ENCODE data around the gene SERAC1. TPM values are rescaled to one million over a fixed set of nuclear protein-coding genes. Genes with fewer than 3 reads are reported as not detected.

SERAC1 gene
- polyA plus RNA-seq, 3 donors: 4.3 to 5.1 (median 4.4) TPM

DNA sequence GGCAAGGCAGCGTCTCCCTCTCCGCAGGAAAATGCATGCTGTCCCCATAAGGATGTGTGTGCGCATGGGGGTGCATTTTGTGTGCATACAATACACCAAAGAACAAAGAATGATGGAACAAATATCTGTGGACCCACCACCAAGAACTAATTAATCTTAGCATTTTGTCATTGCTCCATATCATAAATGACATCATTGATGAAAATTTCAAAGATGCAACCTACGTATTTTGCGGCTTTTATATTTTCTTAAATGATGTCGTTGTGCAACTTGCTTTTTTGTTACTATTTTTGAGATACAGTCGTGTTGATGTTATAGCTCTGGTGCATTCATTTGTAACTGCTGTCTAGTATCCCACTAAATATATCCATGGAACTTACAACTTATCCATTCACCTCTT, 89.7 kb downstream of the SERAC1 start:
- Mint-ChIP-seq H3K4me1 (peaks cover 32% of the 10 kb centered on the region), H3K27me3 (ENCODE audit: low read depth in 3 of 3) (peaks cover 0 to 5% (median 0%) of the 10 kb centered on the region in 3 donors), H3K4me3 (no peak overlapping the region), H3K36me3 (peaks cover 5 to 9% of the 10 kb centered on the region in 2 donors), H3K27ac (no peak overlapping the region), H3K9me3 (peaks cover 0 to 8% (median 0%) of the 10 kb centered on the region in 7 donors)
- H3K9ac ChIP-seq (ENCODE audit: insufficient read depth, low read length, poor library complexity, severe bottlenecking): no peak overlapping the region
- H4K20me1 ChIP-seq (ENCODE audit: insufficient read depth, low read length): no peaks in the 10 kb centered on the region
- no peak overlapping the region for H3K27ac ChIP-seq (ENCODE audit: low read depth in 1 of 2, low read length in 2 of 2)
- peaks cover 0 to 8% of the 10 kb centered on the region in 2 donors for H3K9me3 ChIP-seq (replicated peaks in 1 of 2; ENCODE audit: control insufficient read depth in 1 of 2, insufficient read depth in 1 of 2, low read length in 2 of 2)
- peaks cover 35 to 39% of the 10 kb centered on the region in 2 donors for H3K4me1 ChIP-seq (ENCODE audit: control insufficient read depth in 1 of 2, insufficient read depth in 2 of 2, low read length in 2 of 2)
- H3K27me3 ChIP-seq (ENCODE audit: control insufficient read depth in 2 of 2, insufficient read depth in 2 of 2, low read length in 2 of 2): no peaks in the 10 kb centered on the region
- DNase-seq: no peak
- H3K4me2 ChIP-seq (replicated peaks; ENCODE audit: extremely low read depth, low read length, poor library complexity, severe bottlenecking): no peak overlapping the region
- no peaks in the 10 kb centered on the region for H3K79me2 ChIP-seq (ENCODE audit: insufficient read depth, low read length)
- WGBS (ENCODE audit: insufficient coverage): no CpG with 5 or more reads among the region's 7 CpGs
- H2AFZ ChIP-seq (ENCODE audit: insufficient read depth, low read depth, low read length, poor library complexity, severe bottlenecking): no peak overlapping the region
- intact Hi-C loops (cut with micrococcal nuclease): loop anchor here in 1 of 2 donors (5.0 kb wide), 1 partner anchor 36 kb away; no protein-coding TSS in a partner anchor
- no peaks in the 10 kb centered on the region for H3K36me3 ChIP-seq (replicated peaks in 1 of 2; ENCODE audit: control insufficient read depth in 1 of 2, insufficient read depth in 2 of 2, low read length in 2 of 2)
- H3K4me3 ChIP-seq (replicated peaks in 1 of 3; ENCODE audit: low read depth in 2 of 3, low read length in 3 of 3): no peak overlapping the region
- TF ChIP-seq, protein P1, sequence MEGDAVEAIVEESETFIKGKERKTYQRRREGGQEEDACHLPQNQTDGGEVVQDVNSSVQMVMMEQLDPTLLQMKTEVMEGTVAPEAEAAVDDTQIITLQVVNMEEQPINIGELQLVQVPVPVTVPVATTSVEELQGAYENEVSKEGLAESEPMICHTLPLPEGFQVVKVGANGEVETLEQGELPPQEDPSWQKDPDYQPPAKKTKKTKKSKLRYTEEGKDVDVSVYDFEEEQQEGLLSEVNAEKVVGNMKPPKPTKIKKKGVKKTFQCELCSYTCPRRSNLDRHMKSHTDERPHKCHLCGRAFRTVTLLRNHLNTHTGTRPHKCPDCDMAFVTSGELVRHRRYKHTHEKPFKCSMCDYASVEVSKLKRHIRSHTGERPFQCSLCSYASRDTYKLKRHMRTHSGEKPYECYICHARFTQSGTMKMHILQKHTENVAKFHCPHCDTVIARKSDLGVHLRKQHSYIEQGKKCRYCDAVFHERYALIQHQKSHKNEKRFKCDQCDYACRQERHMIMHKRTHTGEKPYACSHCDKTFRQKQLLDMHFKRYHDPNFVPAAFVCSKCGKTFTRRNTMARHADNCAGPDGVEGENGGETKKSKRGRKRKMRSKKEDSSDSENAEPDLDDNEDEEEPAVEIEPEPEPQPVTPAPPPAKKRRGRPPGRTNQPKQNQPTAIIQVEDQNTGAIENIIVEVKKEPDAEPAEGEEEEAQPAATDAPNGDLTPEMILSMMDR (IDR thresholded peaks at IDR 0.05): no peak

DNA sequence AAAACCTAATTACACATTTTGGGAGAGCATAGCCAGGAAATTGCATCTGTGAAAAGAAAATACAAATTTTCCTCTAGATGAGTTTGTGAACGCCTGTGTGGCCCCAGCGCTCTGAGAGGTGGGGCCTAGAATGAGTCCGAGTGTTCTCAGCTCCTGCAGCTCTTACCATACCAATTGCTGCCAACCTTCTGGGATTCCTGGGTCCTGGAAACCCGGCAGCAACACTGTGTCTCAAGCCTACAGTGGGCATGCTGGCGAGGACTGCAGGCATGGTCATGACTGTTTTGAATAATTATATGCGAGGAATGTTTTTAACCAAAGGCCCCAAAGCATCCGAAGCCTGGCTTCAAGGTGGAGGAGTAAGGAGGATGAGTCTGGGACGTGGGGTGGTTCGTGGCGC, 90.4 kb downstream of the SERAC1 start:
- H3K9ac ChIP-seq (ENCODE audit: insufficient read depth, low read length, poor library complexity, severe bottlenecking): no peak overlapping the region
- no peaks in the 10 kb centered on the region for H4K20me1 ChIP-seq (ENCODE audit: insufficient read depth, low read length)
- no peak overlapping the region for H2AFZ ChIP-seq (ENCODE audit: insufficient read depth, low read depth, low read length, poor library complexity, severe bottlenecking)
- no peak overlapping the region for H3K4me3 ChIP-seq (replicated peaks in 1 of 3; ENCODE audit: low read depth in 2 of 3, low read length in 3 of 3)
- Mint-ChIP-seq H3K4me3 (no peak overlapping the region), H3K27me3 (ENCODE audit: low read depth in 3 of 3) (peaks cover 0 to 3% (median 0%) of the 10 kb centered on the region in 3 donors), H3K36me3 (peaks cover 2 to 6% of the 10 kb centered on the region in 2 donors), H3K4me1 (peaks cover 26% of the 10 kb centered on the region), H3K9me3 (peaks cover 0 to 5% (median 0%) of the 10 kb centered on the region in 7 donors), H3K27ac (no peak overlapping the region)
- no peaks in the 10 kb centered on the region for H3K79me2 ChIP-seq (ENCODE audit: insufficient read depth, low read length)
- WGBS (ENCODE audit: insufficient coverage): 94% methylated on average over 10 of the region's 10 CpGs
- no peak for DNase-seq
- TF ChIP-seq, protein P1 (IDR thresholded peaks at IDR 0.05): no peak
- H3K27me3 ChIP-seq (ENCODE audit: control insufficient read depth in 2 of 2, insufficient read depth in 2 of 2, low read length in 2 of 2): no peaks in the 10 kb centered on the region
- H3K4me2 ChIP-seq (replicated peaks; ENCODE audit: extremely low read depth, low read length, poor library complexity, severe bottlenecking): no peak overlapping the region
- H3K27ac ChIP-seq (ENCODE audit: low read depth in 1 of 2, low read length in 2 of 2): no peak overlapping the region
- peaks cover 29 to 32% of the 10 kb centered on the region in 2 donors for H3K4me1 ChIP-seq (ENCODE audit: control insufficient read depth in 1 of 2, insufficient read depth in 2 of 2, low read length in 2 of 2)
- intact Hi-C loops (cut with micrococcal nuclease): loop anchor here in 1 of 2 donors (5.0 kb wide), 1 partner anchor 35 kb away; no protein-coding TSS in a partner anchor
- peaks cover 0 to 4% of the 10 kb centered on the region in 2 donors for H3K9me3 ChIP-seq (replicated peaks in 1 of 2; ENCODE audit: control insufficient read depth in 1 of 2, insufficient read depth in 1 of 2, low read length in 2 of 2)
- H3K36me3 ChIP-seq (replicated peaks in 1 of 2; ENCODE audit: control insufficient read depth in 1 of 2, insufficient read depth in 2 of 2, low read length in 2 of 2): no peaks in the 10 kb centered on the region

Measured in CD14-positive monocyte (primary cell).